HCT116 (cell line): Measurements from ENCODE around the gene IZUMO1.

Experiments used
- EZH2 ChIP-seq: fragments of 200-600 bp; sonication (generic); IDR thresholded peaks from 2 replicates; pipeline ENCODE4 v1.6.1; 2017; ENCODE audit warnings: antibody characterized with exemption, mixed run types
- ZBTB33 ChIP-seq: IDR thresholded peaks from 2 replicates; pipeline ENCODE4 v1.6.1; 2011; ENCODE audit warnings: mild to moderate bottlenecking, low read length, moderate library complexity; ENCODE audit not compliant: insufficient replicate concordance; ENCODE audit errors: extremely low read depth

- TF ChIP-seq ZBTB33 (no peak), EZH2 (no peak)
Measured at GRCh38 chr19:48756686-48757085, 10.0 kb upstream of the IZUMO1 start.
